HG03066 (cell line): ENCODE results near the gene WDR70.
"Not testable (repeated sequence)": the region's sequence is repeated elsewhere in the genome, so short reads cannot be mapped to it uniquely, and the experiment has no call there.

ENCODE experiments used
- ATAC-seq: cut with Tn5 transposase; IDR thresholded peaks from one replicate; pipeline ENCODE4 v1.9.1; 2021; ENCODE audit warnings: low read depth; ENCODE audit not compliant: unreplicated experiment

WDR70 gene

DNA sequence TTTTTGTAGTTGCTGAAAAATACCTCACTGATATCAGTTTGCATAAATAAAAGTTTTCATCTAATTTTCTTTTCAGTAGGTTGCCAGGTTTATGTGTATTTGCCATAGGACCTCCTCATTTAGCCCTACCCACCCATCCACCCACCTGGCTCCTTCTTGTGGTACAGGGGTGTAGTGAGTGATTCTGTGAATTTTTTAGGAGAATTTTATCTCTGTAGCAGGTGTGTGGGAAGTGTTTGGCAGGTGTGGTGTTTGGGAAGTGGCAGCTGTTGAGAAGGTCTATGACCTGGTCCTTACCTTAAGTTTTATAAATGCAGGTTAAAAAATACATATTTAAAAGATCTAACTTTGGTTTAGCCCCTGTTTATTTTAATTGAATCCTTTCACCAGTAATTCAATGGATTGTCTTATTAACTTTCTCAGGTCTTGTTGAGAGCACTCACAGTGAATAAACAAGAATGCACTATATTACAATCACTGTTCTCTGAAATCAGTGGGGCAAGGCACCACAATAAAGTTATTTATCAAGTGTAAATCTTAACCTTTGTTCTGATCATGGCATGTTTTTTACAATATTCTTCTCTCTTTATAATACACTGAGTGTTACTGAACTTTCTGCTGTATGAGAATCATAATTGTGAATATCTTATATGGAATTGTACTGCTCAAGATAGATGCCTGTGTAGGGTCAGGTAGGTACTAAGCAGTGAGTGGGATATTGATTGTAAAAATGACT, 189.1 kb downstream of the WDR70 start:
- ATAC-seq = no peak

DNA sequence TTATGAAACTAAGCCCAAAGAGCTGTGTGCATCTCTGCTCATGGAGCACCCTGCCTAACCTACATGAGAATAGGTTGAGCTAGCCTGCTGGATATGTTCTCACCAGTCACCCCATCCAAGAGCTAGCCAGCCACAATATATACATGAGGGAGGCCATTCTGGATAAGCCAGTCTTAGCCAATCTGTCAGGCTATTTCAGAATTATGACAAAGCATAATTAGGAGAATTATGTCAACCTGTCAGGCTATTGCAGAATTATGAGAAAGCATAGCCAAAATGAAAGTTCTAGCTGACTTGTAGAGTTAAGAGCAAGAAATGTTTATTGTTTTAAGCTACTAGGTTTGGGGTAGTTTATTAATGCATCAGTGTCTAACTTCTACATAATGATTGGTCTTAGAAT, 189.8 kb downstream of the WDR70 start:
- no peak for ATAC-seq

- no peak for ATAC-seq
Measured at GRCh38 chr5:37569466-37569865, 190.3 kb downstream of the WDR70 start.

- ATAC-seq = no peak
Measured at GRCh38 chr5:37570597-37570996, 191.5 kb downstream of the WDR70 start.

DNA sequence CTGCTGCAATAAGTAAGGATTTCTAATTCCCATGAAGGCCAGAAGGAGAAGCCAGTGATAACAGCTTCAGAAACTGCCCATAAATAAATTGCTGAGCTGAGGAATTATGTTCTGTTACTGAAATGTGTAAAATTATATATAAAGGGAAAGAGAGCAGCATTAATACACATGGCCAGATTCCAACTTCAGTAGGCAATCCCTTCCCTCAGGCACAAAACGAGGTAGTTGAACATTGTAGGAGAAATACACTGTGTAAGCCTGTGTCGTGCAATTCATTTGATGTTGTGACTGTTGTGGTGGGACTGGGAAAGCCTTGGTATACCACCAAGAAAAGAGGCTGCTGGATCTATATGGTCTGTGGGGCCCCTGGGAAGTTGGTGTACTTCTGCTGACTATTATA, 192.9 kb downstream of the WDR70 start:
- ATAC-seq = no peak

GRCh38 chr5:37575541-37576489, 196.7 kb downstream of the WDR70 start:
- ATAC-seq = no peak

- ATAC-seq = no peak
Measured at GRCh38 chr5:37576552-37576951, 197.4 kb downstream of the WDR70 start.

- no peak for ATAC-seq
Measured at GRCh38 chr5:37578176-37578575, 199.1 kb downstream of the WDR70 start.

GRCh38 chr5:37580106-37580505, 201.0 kb downstream of the WDR70 start:
- no peak for ATAC-seq

- ATAC-seq = no peak
Measured at GRCh38 chr5:37582202-37582601, 203.1 kb downstream of the WDR70 start.

GRCh38 chr5:37593292-37593691, 214.2 kb downstream of the WDR70 start:
- not testable (repeated sequence) for ATAC-seq

- ATAC-seq = not testable (repeated sequence)
Measured at GRCh38 chr5:37594864-37595263, 215.7 kb downstream of the WDR70 start.

GRCh38 chr5:37598733-37599132, 219.6 kb downstream of the WDR70 start:
- no peak for ATAC-seq

- no peak for ATAC-seq
Measured at GRCh38 chr5:37601163-37601562, 222.0 kb downstream of the WDR70 start.

GRCh38 chr5:37603072-37603471, 224.0 kb downstream of the WDR70 start:
- no peak for ATAC-seq

DNA sequence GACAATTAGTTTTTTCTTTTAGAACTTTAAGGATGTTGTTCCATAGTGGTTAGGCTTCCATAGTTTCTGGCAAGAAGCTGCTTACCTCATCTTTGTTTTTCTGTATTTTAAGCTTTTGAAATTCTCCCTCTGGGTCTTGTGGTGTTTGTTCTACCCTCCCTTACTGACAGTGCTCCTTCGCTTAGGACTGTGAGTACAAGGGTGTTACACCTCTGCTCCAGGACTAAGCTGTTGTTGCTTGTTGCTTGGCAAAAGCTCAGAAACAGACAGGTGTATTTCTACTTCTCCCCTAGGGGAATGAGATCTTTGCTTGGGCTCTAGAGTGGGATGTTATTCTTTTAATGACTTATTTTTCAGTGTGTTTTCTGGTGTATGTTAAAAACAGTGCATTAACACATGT, 225.2 kb downstream of the WDR70 start:
- ATAC-seq = no peak

DNA sequence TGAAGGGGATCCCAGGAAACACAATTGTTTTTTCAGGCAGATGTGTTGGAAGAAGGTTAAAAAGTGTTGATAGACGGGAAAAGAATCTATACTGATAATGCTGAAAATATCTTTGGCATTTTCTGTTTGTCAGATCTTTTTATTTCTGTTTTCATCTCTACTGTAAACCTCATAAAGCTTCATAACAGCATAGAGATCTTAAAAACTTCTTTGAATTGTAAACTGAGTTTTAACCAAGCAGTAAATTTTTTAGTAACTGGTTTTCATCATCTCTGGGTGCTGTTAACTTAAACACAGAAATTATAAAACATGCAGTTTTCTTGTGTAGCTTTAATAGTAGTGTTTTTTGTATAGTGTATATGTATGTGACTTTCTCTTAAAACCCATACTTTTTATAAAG, 227.0 kb downstream of the WDR70 start:
- no peak for ATAC-seq

- no peak for ATAC-seq
Measured at GRCh38 chr5:37606632-37607248, 227.6 kb downstream of the WDR70 start.

DNA sequence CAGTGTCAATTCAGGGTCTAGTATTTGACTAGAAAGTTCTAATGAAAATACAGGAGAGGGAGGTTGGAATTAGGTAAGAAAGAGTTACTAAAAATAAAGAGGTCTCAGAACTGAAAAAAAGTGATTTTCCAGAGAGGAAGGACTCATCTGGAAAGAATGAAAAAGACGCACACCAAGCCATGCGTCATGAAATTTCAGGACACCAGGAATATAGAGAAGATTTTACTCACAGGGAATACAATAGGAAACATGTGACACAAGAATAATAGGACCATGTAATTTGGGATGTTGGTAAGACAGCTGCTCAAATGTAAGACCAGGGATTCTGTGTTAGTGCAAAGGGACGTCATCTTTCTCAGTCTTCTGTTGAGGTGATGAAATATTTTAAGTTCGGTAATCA, 236.1 kb downstream of the WDR70 start:
- ATAC-seq = no peak

- ATAC-seq = no peak
Measured at GRCh38 chr5:37619353-37619752, 240.2 kb downstream of the WDR70 start.

DNA sequence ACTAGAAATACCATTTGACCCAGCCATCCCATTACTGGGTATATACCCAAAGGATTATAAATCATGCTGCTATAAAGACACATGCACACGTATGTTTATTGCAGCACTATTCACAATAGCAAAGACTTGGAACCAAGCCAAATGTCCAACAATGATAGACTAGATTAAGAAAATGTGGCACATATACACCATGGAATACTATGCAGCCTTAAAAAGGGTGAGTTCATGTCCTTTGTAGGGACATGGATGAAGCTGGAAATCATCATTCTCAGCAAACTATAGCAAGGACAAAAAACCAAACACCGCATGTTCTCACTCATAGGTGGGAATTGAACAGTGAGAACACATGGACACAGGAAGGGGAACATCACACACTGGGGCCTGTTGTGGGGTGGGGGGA, 243.2 kb downstream of the WDR70 start:
- ATAC-seq = not testable (repeated sequence)
